WTC11 (cell line): ENCODE measurements around the gene MAMLD1.
A peak's percentile ranks its signal among the peaks of the same experiment; 100 is the strongest.

Source experiments
- ELF4 ChIP-seq: sonication (generic); formaldehyde crosslinking; IDR thresholded peaks from 2 replicates; pipeline ENCODE4 v1.8.1; 2022; ENCODE audit warnings: low read depth, mild to moderate bottlenecking, moderate library complexity, missing genetic modification reagents
- IRF2 ChIP-seq: sonication (generic); formaldehyde crosslinking; IDR thresholded peaks from 2 replicates; pipeline ENCODE4 v1.8.0; 2022; ENCODE audit warnings: low read depth, missing genetic modification reagents, borderline replicate concordance
- NFYB ChIP-seq: sonication (generic); formaldehyde crosslinking; conservative IDR thresholded peaks from 2 replicates; pipeline ENCODE4 v1.8.0; 2022; ENCODE audit warnings: low read depth, missing genetic modification reagents
- SMAD4 ChIP-seq: sonication (generic); formaldehyde crosslinking; IDR thresholded peaks from 2 replicates; pipeline ENCODE4 v1.8.0; 2022; ENCODE audit warnings: mild to moderate bottlenecking, missing genetic modification reagents
- SP1 ChIP-seq: sonication (generic); formaldehyde crosslinking; conservative IDR thresholded peaks from 2 replicates; pipeline ENCODE4 v1.8.1; 2022; ENCODE audit warnings: missing genetic modification reagents
- TF ChIP-seq, protein P1 (sequence below): sonication (generic); formaldehyde crosslinking; IDR thresholded peaks from 2 replicates; pipeline ENCODE4 v1.8.0; 2022; ENCODE audit warnings: mild to moderate bottlenecking, missing genetic modification reagents
- TF ChIP-seq, protein P2 (sequence below): sonication (generic); formaldehyde crosslinking; IDR thresholded peaks from 2 replicates; pipeline ENCODE4 v1.8.0; 2022; ENCODE audit warnings: missing genetic modification reagents
- TF ChIP-seq, protein P3 (sequence below): sonication (generic); formaldehyde crosslinking; IDR thresholded peaks from 2 replicates; pipeline ENCODE4 v1.8.1; 2022; ENCODE audit warnings: missing genetic modification reagents, borderline replicate concordance
- TF ChIP-seq, protein P4 (sequence below): fragments of 200-600 bp; IDR thresholded peaks from 2 replicates; pipeline ENCODE4 v1.8.0; 2022; ENCODE audit warnings: antibody characterized with exemption

DNA sequence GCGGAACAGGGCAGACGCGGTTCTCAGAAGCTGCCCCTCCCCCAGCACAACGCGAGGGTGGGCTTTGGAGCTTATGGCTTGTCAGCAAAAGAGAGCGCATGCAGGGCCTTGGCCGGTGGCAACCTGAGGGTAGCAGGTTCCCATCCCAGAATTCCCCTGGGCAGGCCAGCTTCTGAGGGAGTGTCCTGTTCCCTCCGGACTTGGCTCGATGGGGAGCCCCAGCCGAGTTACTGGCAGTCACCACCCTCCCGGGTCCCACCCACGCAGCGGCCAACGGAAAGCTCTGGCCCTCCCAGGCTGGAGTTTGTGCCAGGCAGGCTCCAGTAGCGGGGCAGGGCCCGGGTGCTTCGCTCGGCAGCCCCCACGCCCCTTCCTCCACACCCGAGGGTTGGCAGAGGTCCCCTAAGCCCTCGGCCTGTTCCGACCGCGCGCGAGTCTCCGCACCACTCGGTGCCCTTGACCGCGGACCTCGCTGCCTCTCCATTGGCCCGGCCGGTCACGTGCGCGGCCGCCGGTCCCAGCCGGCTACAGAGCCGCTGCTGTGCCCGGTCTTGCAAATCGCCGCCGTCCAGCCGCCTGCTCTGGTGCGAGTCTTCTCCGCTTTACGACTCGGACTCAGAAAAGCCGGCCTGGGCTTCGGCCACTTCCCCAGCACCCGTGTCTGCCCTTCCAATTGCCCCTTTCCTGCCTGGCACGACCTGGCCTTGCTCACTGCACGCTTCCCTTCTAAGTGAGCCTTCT lies 184.4 kb downstream of the MAMLD1 start:
- TF ChIP-seq IRF2 (CRISPR knock-in tag) (no peak), ELF4 (CRISPR knock-in tag) (no peak), NFYB (CRISPR knock-in tag) (peak; percentile 63), SP1 (CRISPR knock-in tag) (0 out of 2 replicates have a peak, but pooled peaks have one; percentile 34), SMAD4 (no peak)
- TF ChIP-seq, protein P1, sequence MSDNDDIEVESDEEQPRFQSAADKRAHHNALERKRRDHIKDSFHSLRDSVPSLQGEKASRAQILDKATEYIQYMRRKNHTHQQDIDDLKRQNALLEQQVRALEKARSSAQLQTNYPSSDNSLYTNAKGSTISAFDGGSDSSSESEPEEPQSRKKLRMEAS (CRISPR knock-in tag): peak; percentile 90
- TF ChIP-seq, protein P2, sequence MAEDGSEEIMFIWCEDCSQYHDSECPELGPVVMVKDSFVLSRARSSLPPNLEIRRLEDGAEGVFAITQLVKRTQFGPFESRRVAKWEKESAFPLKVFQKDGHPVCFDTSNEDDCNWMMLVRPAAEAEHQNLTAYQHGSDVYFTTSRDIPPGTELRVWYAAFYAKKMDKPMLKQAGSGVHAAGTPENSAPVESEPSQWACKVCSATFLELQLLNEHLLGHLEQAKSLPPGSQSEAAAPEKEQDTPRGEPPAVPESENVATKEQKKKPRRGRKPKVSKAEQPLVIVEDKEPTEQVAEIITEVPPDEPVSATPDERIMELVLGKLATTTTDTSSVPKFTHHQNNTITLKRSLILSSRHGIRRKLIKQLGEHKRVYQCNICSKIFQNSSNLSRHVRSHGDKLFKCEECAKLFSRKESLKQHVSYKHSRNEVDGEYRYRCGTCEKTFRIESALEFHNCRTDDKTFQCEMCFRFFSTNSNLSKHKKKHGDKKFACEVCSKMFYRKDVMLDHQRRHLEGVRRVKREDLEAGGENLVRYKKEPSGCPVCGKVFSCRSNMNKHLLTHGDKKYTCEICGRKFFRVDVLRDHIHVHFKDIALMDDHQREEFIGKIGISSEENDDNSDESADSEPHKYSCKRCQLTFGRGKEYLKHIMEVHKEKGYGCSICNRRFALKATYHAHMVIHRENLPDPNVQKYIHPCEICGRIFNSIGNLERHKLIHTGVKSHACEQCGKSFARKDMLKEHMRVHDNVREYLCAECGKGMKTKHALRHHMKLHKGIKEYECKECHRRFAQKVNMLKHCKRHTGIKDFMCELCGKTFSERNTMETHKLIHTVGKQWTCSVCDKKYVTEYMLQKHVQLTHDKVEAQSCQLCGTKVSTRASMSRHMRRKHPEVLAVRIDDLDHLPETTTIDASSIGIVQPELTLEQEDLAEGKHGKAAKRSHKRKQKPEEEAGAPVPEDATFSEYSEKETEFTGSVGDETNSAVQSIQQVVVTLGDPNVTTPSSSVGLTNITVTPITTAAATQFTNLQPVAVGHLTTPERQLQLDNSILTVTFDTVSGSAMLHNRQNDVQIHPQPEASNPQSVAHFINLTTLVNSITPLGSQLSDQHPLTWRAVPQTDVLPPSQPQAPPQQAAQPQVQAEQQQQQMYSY (CRISPR knock-in tag): peak; percentile 82
- TF ChIP-seq, protein P3, sequence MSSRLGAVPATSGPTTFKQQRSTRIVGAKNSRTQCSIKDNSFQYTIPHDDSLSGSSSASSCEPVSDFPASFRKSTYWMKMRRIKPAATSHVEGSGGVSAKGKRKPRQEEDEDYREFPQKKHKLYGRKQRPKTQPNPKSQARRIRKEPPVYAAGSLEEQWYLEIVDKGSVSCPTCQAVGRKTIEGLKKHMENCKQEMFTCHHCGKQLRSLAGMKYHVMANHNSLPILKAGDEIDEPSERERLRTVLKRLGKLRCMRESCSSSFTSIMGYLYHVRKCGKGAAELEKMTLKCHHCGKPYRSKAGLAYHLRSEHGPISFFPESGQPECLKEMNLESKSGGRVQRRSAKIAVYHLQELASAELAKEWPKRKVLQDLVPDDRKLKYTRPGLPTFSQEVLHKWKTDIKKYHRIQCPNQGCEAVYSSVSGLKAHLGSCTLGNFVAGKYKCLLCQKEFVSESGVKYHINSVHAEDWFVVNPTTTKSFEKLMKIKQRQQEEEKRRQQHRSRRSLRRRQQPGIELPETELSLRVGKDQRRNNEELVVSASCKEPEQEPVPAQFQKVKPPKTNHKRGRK (CRISPR knock-in tag): no peak
- TF ChIP-seq, protein P4, sequence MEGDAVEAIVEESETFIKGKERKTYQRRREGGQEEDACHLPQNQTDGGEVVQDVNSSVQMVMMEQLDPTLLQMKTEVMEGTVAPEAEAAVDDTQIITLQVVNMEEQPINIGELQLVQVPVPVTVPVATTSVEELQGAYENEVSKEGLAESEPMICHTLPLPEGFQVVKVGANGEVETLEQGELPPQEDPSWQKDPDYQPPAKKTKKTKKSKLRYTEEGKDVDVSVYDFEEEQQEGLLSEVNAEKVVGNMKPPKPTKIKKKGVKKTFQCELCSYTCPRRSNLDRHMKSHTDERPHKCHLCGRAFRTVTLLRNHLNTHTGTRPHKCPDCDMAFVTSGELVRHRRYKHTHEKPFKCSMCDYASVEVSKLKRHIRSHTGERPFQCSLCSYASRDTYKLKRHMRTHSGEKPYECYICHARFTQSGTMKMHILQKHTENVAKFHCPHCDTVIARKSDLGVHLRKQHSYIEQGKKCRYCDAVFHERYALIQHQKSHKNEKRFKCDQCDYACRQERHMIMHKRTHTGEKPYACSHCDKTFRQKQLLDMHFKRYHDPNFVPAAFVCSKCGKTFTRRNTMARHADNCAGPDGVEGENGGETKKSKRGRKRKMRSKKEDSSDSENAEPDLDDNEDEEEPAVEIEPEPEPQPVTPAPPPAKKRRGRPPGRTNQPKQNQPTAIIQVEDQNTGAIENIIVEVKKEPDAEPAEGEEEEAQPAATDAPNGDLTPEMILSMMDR: no peak
